GM21825 (cell line): Measurements from ENCODE around the gene SUSD5.
A peak's percentile ranks its signal among the peaks of the same experiment; 100 is the strongest.
"Not testable (repeated sequence)": the region's sequence is repeated elsewhere in the genome, so short reads cannot be mapped to it uniquely, and the experiment has no call there.

Experiments
- ATAC-seq: cut with Tn5 transposase; IDR thresholded peaks from one replicate; pipeline ENCODE4 v1.9.1; 2021; ENCODE audit warnings: mild to moderate bottlenecking, moderate library complexity; ENCODE audit not compliant: unreplicated experiment

The SUSD5 gene

GRCh38 chr3:33153782-33154181, 64.8 kb downstream of the SUSD5 start:
- no peak for ATAC-seq

- no peak for ATAC-seq
Observed at GRCh38 chr3:33152363-33153360, 65.9 kb downstream of the SUSD5 start.

- no peak for ATAC-seq
Observed at GRCh38 chr3:33149342-33149741, 69.3 kb downstream of the SUSD5 start.

- no peak for ATAC-seq
Observed at GRCh38 chr3:33146791-33147445, 71.7 kb downstream of the SUSD5 start.

GRCh38 chr3:33145901-33146580, 72.6 kb downstream of the SUSD5 start:
- ATAC-seq, result no peak

GRCh38 chr3:33145221-33145900, 73.2 kb downstream of the SUSD5 start:
- no peak for ATAC-seq

GRCh38 chr3:33144433-33144832, 74.2 kb downstream of the SUSD5 start:
- ATAC-seq, result no peak

- ATAC-seq, result no peak
Observed at GRCh38 chr3:33141006-33141405, 77.6 kb downstream of the SUSD5 start.

GRCh38 chr3:33139996-33140395, 78.6 kb downstream of the SUSD5 start:
- no peak for ATAC-seq

GRCh38 chr3:33139006-33139623, 79.5 kb downstream of the SUSD5 start:
- ATAC-seq, result not testable (repeated sequence)

GRCh38 chr3:33137691-33138090, 80.9 kb downstream of the SUSD5 start:
- no peak for ATAC-seq

GRCh38 chr3:33134026-33134625, 84.5 kb downstream of the SUSD5 start:
- ATAC-seq, result no peak

GRCh38 chr3:33132019-33132360, 86.6 kb downstream of the SUSD5 start:
- ATAC-seq, result no peak

GRCh38 chr3:33131331-33132018, 87.1 kb downstream of the SUSD5 start:
- peak; percentile 74 for ATAC-seq

- ATAC-seq, result no peak
Observed at GRCh38 chr3:33130144-33130543, 88.5 kb downstream of the SUSD5 start.

- ATAC-seq, result no peak
Observed at GRCh38 chr3:33128706-33129105, 89.9 kb downstream of the SUSD5 start.

GRCh38 chr3:33125840-33126239, 92.8 kb downstream of the SUSD5 start:
- ATAC-seq, result no peak

- no peak for ATAC-seq
Observed at GRCh38 chr3:33124638-33125037, 94.0 kb downstream of the SUSD5 start.

- ATAC-seq, result no peak
Observed at GRCh38 chr3:33122991-33123390, 95.6 kb downstream of the SUSD5 start.

GRCh38 chr3:33119891-33120290, 98.7 kb downstream of the SUSD5 start:
- ATAC-seq, result no peak
